GM10248 (cell line): ENCODE measurements around the gene C2orf15.
"Not testable (repeated sequence)": the region's sequence is repeated elsewhere in the genome, so short reads cannot be mapped to it uniquely, and the experiment has no call there.

ENCODE experiments used
- CTCF ChIA-PET: fragments of 300-600 bp; sonication (Branson Sonifier 250); formaldehyde crosslinking; extraction: SDS; loops from one replicate; lab custom pipeline; 2021; ENCODE audit warnings: antibody characterized with exemption; lab: Yijun Ruan, JAX
- POLR2A ChIA-PET: fragments of 350-650 bp; sonication (Branson Sonifier 250); formaldehyde crosslinking; extraction: SDS; loops from one replicate; lab custom pipeline; 2020; ENCODE audit warnings: antibody characterized with exemption; lab: Yijun Ruan, JAX
- DNase-seq: peaks from one replicate; pipeline ENCODE4 v3.0.0; 2012; ENCODE audit errors: extremely low spot score
- CTCF ChIP-seq: IDR thresholded peaks from 2 replicates; pipeline ENCODE4 v1.5.1; 2012; ENCODE audit warnings: mild to moderate bottlenecking, low read depth; ENCODE audit errors: extremely low read depth, missing control alignments, control extremely low read depth

C2orf15 gene

GRCh38 chr2:99181624-99182000 lies 40.1 kb downstream of the C2orf15 start:
- no peak for TF ChIP-seq CTCF
- ChIA-PET POLR2A (interaction anchor here (1.0 kb wide), 1 partner anchor 55 kb away, joined by 3 read pairs; no protein-coding TSS in a partner anchor), CTCF (interaction anchor here (1.4 kb wide), 1 partner anchor 13 kb away, joined by 3 read pairs; no protein-coding TSS in a partner anchor)
- DNase-seq: no peak

GRCh38 chr2:99183025-99183424 lies 41.5 kb downstream of the C2orf15 start:
- TF ChIP-seq CTCF: no peak
- DNase-seq: no peak
- ChIA-PET CTCF (no interaction called here), POLR2A (no interaction called here)

GRCh38 chr2:99184811-99185210 lies 43.3 kb downstream of the C2orf15 start:
- POLR2A ChIA-PET: no interaction called here
- no peak for TF ChIP-seq CTCF
- CTCF ChIA-PET: interaction anchor here (1.3 kb wide), 1 partner anchor 9 kb away, joined by 3 read pairs; no protein-coding TSS in a partner anchor

GRCh38 chr2:99187011-99187410 lies 45.5 kb downstream of the C2orf15 start:
- POLR2A ChIA-PET: no interaction called here
- no peak for TF ChIP-seq CTCF

More at GRCh38 chr2:99184811-99185210, 43.3 kb downstream of the C2orf15 start:
- DNase-seq: no peak

GRCh38 chr2:99188357-99188756 lies 46.9 kb downstream of the C2orf15 start:
- DNase-seq: no peak
- ChIA-PET POLR2A (no interaction called here), CTCF (interaction anchor here (1.5 kb wide), 1 partner anchor 13 kb away, joined by 3 read pairs; no protein-coding TSS in a partner anchor)
- no peak for TF ChIP-seq CTCF

More at GRCh38 chr2:99187011-99187410, 45.5 kb downstream of the C2orf15 start:
- CTCF ChIA-PET: interaction anchor here (1.5 kb wide), 1 partner anchor 15 kb away, joined by 3 read pairs; no protein-coding TSS in a partner anchor
- DNase-seq: no peak

GRCh38 chr2:99190548-99190947 lies 49.0 kb downstream of the C2orf15 start:
- ChIA-PET POLR2A (no interaction called here), CTCF (no interaction called here)
- no peak for TF ChIP-seq CTCF
- DNase-seq: no peak

- DNase-seq, CTCF ChIA-PET, POLR2A ChIA-PET: not testable (repeated sequence)
Measured at GRCh38 chr2:99192364-99192763, 50.9 kb downstream of the C2orf15 start.
